H9 (cell line): ENCODE results near the gene GLYR1. TPM values are rescaled to one million over a fixed set of nuclear protein-coding genes. Genes with fewer than 3 reads are reported as not detected.

Experiments used
- DNase-seq: peaks from one replicate; pipeline ENCODE4 v3.0.0-alpha.2; 2017
- H2AFZ ChIP-seq: one replicate; pipeline ENCODE4 v1.6.1; 2013; ENCODE audit warnings: mild to moderate bottlenecking, low read length, control low read depth, moderate library complexity
- H2AK5ac ChIP-seq: 2 replicates; pipeline ENCODE4 v1.6.1; 2013; ENCODE audit warnings: low read length, control low read depth, mixed read lengths; ENCODE audit not compliant: insufficient read length
- H2BK120ac ChIP-seq: one replicate; pipeline ENCODE4 v1.6.1; 2013; ENCODE audit warnings: low read depth, mild to moderate bottlenecking, low read length, control low read depth, inconsistent platforms; ENCODE audit not compliant: poor library complexity, severe bottlenecking
- H2BK12ac ChIP-seq: 2 replicates; pipeline ENCODE4 v1.6.1; 2013; ENCODE audit warnings: low read length, control low read depth, mixed read lengths, low read depth; ENCODE audit not compliant: insufficient read length
- H2BK15ac ChIP-seq: 2 replicates; pipeline ENCODE4 v1.6.1; 2013; ENCODE audit warnings: low read depth, low read length, control low read depth
- H2BK20ac ChIP-seq: one replicate; pipeline ENCODE4 v1.6.1; 2013; ENCODE audit warnings: low read depth, mild to moderate bottlenecking, low read length, control low read depth, inconsistent platforms; ENCODE audit not compliant: poor library complexity, severe bottlenecking
- H2BK5ac ChIP-seq: 2 replicates; pipeline ENCODE4 v1.6.1; 2013; ENCODE audit warnings: low read length, control low read depth, mixed read lengths; ENCODE audit not compliant: insufficient read length
- H3K14ac ChIP-seq: 2 replicates; pipeline ENCODE4 v1.6.1; 2013; ENCODE audit warnings: low read length, control low read depth; ENCODE audit not compliant: insufficient read depth
- H3K18ac ChIP-seq: 2 replicates; pipeline ENCODE4 v1.6.1; 2013; ENCODE audit warnings: low read depth, mild to moderate bottlenecking, mixed read lengths, low read length, control low read depth; ENCODE audit not compliant: insufficient read length
- H3K23ac ChIP-seq: 2 replicates; pipeline ENCODE4 v1.6.1; 2013; ENCODE audit warnings: low read length, control low read depth, mixed read lengths, low read depth; ENCODE audit not compliant: insufficient read length
- H3K23me2 ChIP-seq: 2 replicates; pipeline ENCODE4 v1.6.1; 2013; ENCODE audit warnings: low read depth, mild to moderate bottlenecking, mixed read lengths, low read length, control low read depth; ENCODE audit not compliant: insufficient read length, poor library complexity, severe bottlenecking
- H3K27ac ChIP-seq: 2 replicates; pipeline ENCODE4 v1.5.1; 2013; ENCODE audit warnings: low read length, control low read depth, mixed read lengths, low read depth; ENCODE audit not compliant: insufficient read length
- H3K27me3 ChIP-seq: 2 replicates; pipeline ENCODE4 v1.6.1; 2013; ENCODE audit warnings: low read length, control low read depth, inconsistent platforms; ENCODE audit not compliant: insufficient read depth
- H3K4ac ChIP-seq: 2 replicates; pipeline ENCODE4 v1.6.1; 2013; ENCODE audit warnings: low read depth, mild to moderate bottlenecking, control low read depth, inconsistent platforms, low read length, moderate library complexity
- H3K4me1 ChIP-seq: 2 replicates; pipeline ENCODE4 v1.6.1; 2013; ENCODE audit warnings: low read length, control low read depth, inconsistent platforms; ENCODE audit not compliant: insufficient read depth
- H3K4me2 ChIP-seq: 2 replicates; pipeline ENCODE4 v1.6.1; 2013; ENCODE audit warnings: low read length, control low read depth, mixed read lengths; ENCODE audit not compliant: insufficient read length, insufficient read depth
- H3K56ac ChIP-seq: 2 replicates; pipeline ENCODE4 v1.6.1; 2013; ENCODE audit warnings: low read depth, mild to moderate bottlenecking, mixed read lengths, low read length, control low read depth; ENCODE audit not compliant: insufficient read length
- H3K79me1 ChIP-seq: 2 replicates; pipeline ENCODE4 v1.6.1; 2013; ENCODE audit warnings: low read depth, mild to moderate bottlenecking, moderate library complexity, low read length, control low read depth, inconsistent platforms; ENCODE audit not compliant: insufficient read depth, poor library complexity, severe bottlenecking
- H3K79me2 ChIP-seq: 2 replicates; pipeline ENCODE4 v1.6.1; 2013; ENCODE audit warnings: low read length, control low read depth, inconsistent platforms; ENCODE audit not compliant: insufficient read depth
- H3K9ac ChIP-seq: 2 replicates; pipeline ENCODE4 v1.6.1; 2013; ENCODE audit warnings: low read length, control low read depth, mixed read lengths; ENCODE audit not compliant: insufficient read length; ENCODE audit errors: extremely low read depth
- H3K9me3 ChIP-seq: one replicate; pipeline ENCODE4 v1.6.1; 2013; ENCODE audit warnings: low read depth, low read length, inconsistent platforms; ENCODE audit not compliant: control insufficient read depth
- H3T11ph ChIP-seq: one replicate; pipeline ENCODE4 v1.6.1; 2013; ENCODE audit warnings: mild to moderate bottlenecking, low read length, control low read depth, inconsistent platforms
- H4K20me1 ChIP-seq: one replicate; pipeline ENCODE4 v1.6.1; 2013; ENCODE audit not compliant: control insufficient read depth, insufficient read length, insufficient read depth
- H4K5ac ChIP-seq: 2 replicates; pipeline ENCODE4 v1.6.1; 2013; ENCODE audit warnings: low read depth, mild to moderate bottlenecking, mixed read lengths, low read length, control low read depth; ENCODE audit not compliant: insufficient read length
- H4K8ac ChIP-seq: replicated peaks from 2 replicates; pipeline ENCODE4 v1.6.1; 2013; ENCODE audit warnings: low read length, control low read depth, mixed read lengths, low read depth; ENCODE audit not compliant: insufficient read length
- H4K91ac ChIP-seq: 2 replicates; pipeline ENCODE4 v1.6.1; 2013; ENCODE audit warnings: low read depth, mild to moderate bottlenecking, moderate library complexity, mixed read lengths, low read length, control low read depth; ENCODE audit not compliant: insufficient read length
- H3K27ac Mint-ChIP-seq, 3 experiments: 2 replicates in 2 of 3; 3 replicates in 1 of 3; pipeline ENCODE4 v1.8.0; 2020 to 2021; ENCODE audit warnings: mixed read lengths in 3 of 3, mild to moderate bottlenecking in 1 of 3, moderate library complexity in 1 of 3
- H3K27me3 Mint-ChIP-seq: 2 replicates; pipeline ENCODE4 v1.8.0; 2021; ENCODE audit warnings: low read depth, mild to moderate bottlenecking, moderate library complexity, mixed read lengths
- H3K36me3 Mint-ChIP-seq, 3 experiments: 2 replicates in 2 of 3; 3 replicates in 1 of 3; pipeline ENCODE4 v1.8.0; 2020 to 2021; ENCODE audit warnings: low read depth in 3 of 3, mixed read lengths in 3 of 3; ENCODE audit not compliant: insufficient read depth in 1 of 3
- H3K4me1 Mint-ChIP-seq, 2 experiments: 2 replicates each; pipeline ENCODE4 v1.8.0; 2020; ENCODE audit warnings: mixed read lengths in 2 of 2
- H3K4me3 Mint-ChIP-seq, 2 experiments: 2 replicates in 1 of 2; 3 replicates in 1 of 2; pipeline ENCODE4 v1.8.0; 2020 to 2021; ENCODE audit warnings: mild to moderate bottlenecking in 2 of 2, mixed read lengths in 2 of 2, moderate library complexity in 1 of 2
- H3K9me3 Mint-ChIP-seq, 2 experiments: 2 replicates in 1 of 2; 3 replicates in 1 of 2; pipeline ENCODE4 v1.8.0; 2020; ENCODE audit warnings: mild to moderate bottlenecking in 2 of 2, mixed read lengths in 2 of 2, moderate library complexity in 1 of 2
- CTCF ChIP-seq: fragments of 200-600 bp; sonication (generic); conservative IDR thresholded peaks from 3 replicates; pipeline ENCODE4 v1.8.0; 2021; ENCODE audit warnings: antibody characterized with exemption, mild to moderate bottlenecking
- WGBS: extraction: QIAGEN DNeasy Blood & Tissue Kit; methylation state at CpG from one replicate; pipeline ENCODE4 v1.1.7; 2013; ENCODE audit warnings: missing lambda C conversion rate, low lambda C conversion rate, mixed read lengths; ENCODE audit not compliant: insufficient read length; ENCODE audit errors: extremely low coverage; 5-methylcytosine and 5-hydroxymethylcytosine counted together
- total RNA-seq: library from RNA; stranded (reverse); gene quantifications from 2 replicates; pipeline ENCODE4 v1.2.1, GENCODE V29; 2021

Gene GLYR1
- total RNA-seq, 1 experiment from 2014 or later, result 114 TPM

GRCh38 chr16:4790871-4791270 lies 56.2 kb downstream of the GLYR1 start:
- Histone ChIP-seq H3K23me2 (no peaks in the 10 kb centered on the region), H3K27ac (no peak overlapping the region), H3K9ac (no peak overlapping the region), H4K5ac (no peak overlapping the region), H2BK15ac (no peak overlapping the region), H3K18ac (no peak overlapping the region), H3T11ph (no peak overlapping the region), H3K4ac (no peak overlapping the region), H3K79me1 (no peaks in the 10 kb centered on the region), H4K8ac (no peak overlapping the region), H3K14ac (no peak overlapping the region), H2BK5ac (no peak overlapping the region), H3K23ac (no peak overlapping the region), H2BK12ac (no peak overlapping the region), H2AFZ (no peak overlapping the region), H4K91ac (no peak overlapping the region), H2BK20ac (no peak overlapping the region), H3K4me1 (peaks cover 3% of the 10 kb centered on the region; the same call in 1 of the 2 replicates), H3K4me2 (no peak overlapping the region), H3K9me3 (no peaks in the 10 kb centered on the region), H2AK5ac (no peak overlapping the region), H4K20me1 (no peaks in the 10 kb centered on the region), H2BK120ac (no peak overlapping the region), H3K79me2 (no peaks in the 10 kb centered on the region), H3K56ac (no peak overlapping the region), H3K27me3 (no peaks in the 10 kb centered on the region)
- Mint-ChIP-seq H3K27me3 (no peaks in the 10 kb centered on the region; the same call in 1 of the 2 replicates), H3K4me1 (peaks cover 15 to 19% of the 10 kb centered on the region in 2 experiments), H3K4me3 (no peak overlapping the region), H3K27ac (no peak overlapping the region; a peak in 2 of 7 replicates), H3K36me3 (no peaks in the 10 kb centered on the region), H3K9me3 (no peaks in the 10 kb centered on the region)
- no CpG with 5 or more reads among the region's 10 CpGs for WGBS
- no peak for DNase-seq
- TF ChIP-seq CTCF, result no peak
